Measurements from ENCODE around the gene NOL3. TPM values are rescaled to one million over a fixed set of nuclear protein-coding genes. Genes with fewer than 3 reads are reported as not detected.
A peak's percentile ranks its signal among the peaks of the same experiment; 100 is the strongest.

NOL3 gene
- total RNA-seq, 1 experiment from 2014 or later = 5.3 TPM

GRCh38 chr16:67162506-67163163 lies 7.7 kb upstream of the NOL3 start:
- Histone ChIP-seq H3K4me3 (ENCODE audit: insufficient read depth, low read depth, low read length) (peak overlapping the region; percentile 43; the same call in 1 of the 2 replicates), H3K27me3 (ENCODE audit: control insufficient read depth, insufficient read depth, low read length) (peaks cover 99% of the 10 kb centered on the region), H3K36me3 (replicated peaks; ENCODE audit: control insufficient read depth, insufficient read depth, low read length) (no peaks in the 10 kb centered on the region)
- peak; percentile 77 for DNase-seq

GRCh38 chr16:67163164-67163998 lies 7.0 kb upstream of the NOL3 start:
- H3K27me3 ChIP-seq (ENCODE audit: control insufficient read depth, insufficient read depth, low read length) = peaks cover 99% of the 10 kb centered on the region
- H3K4me3 ChIP-seq (ENCODE audit: insufficient read depth, low read depth, low read length) = peak overlapping the region; percentile 43
- peak; percentile 84 for DNase-seq
- no peaks in the 10 kb centered on the region for H3K36me3 ChIP-seq (replicated peaks; ENCODE audit: control insufficient read depth, insufficient read depth, low read length)

GRCh38 chr16:67163999-67164558 lies 6.3 kb upstream of the NOL3 start:
- H3K27me3 ChIP-seq (ENCODE audit: control insufficient read depth, insufficient read depth, low read length) = peaks cover 99% of the 10 kb centered on the region
- peak overlapping the region; percentile 43 for H3K4me3 ChIP-seq (ENCODE audit: insufficient read depth, low read depth, low read length)
- no peaks in the 10 kb centered on the region for H3K36me3 ChIP-seq (replicated peaks; ENCODE audit: control insufficient read depth, insufficient read depth, low read length)
- peak; percentile 76 for DNase-seq

GRCh38 chr16:67164599-67165061 lies 5.7 kb upstream of the NOL3 start, which contains the start of gene HSF4:
TSS of gene HSF4 (plus strand) at chr16:67164745. CDS start at chr16:67164812, 67 bp downstream.
- no peaks in the 10 kb centered on the region for H3K36me3 ChIP-seq (replicated peaks; ENCODE audit: control insufficient read depth, insufficient read depth, low read length)
- peak; percentile 90 for DNase-seq
- peak within 1 kb of the TSS; percentile 43 for H3K4me3 ChIP-seq (ENCODE audit: insufficient read depth, low read depth, low read length)
- H3K27me3 ChIP-seq (ENCODE audit: control insufficient read depth, insufficient read depth, low read length) = peaks cover 99% of the 10 kb centered on the region

GRCh38 chr16:67165121-67166078 lies 4.9 kb upstream of the NOL3 start:
- Histone ChIP-seq H3K27me3 (ENCODE audit: control insufficient read depth, insufficient read depth, low read length) (peaks cover 93% of the 10 kb centered on the region), H3K4me3 (ENCODE audit: insufficient read depth, low read depth, low read length) (peak overlapping the region; percentile 33), H3K36me3 (replicated peaks; ENCODE audit: control insufficient read depth, insufficient read depth, low read length) (no peaks in the 10 kb centered on the region)
- peak; percentile 81 for DNase-seq

GRCh38 chr16:67166110-67166547 lies 4.2 kb upstream of the NOL3 start:
- Histone ChIP-seq H3K27me3 (ENCODE audit: control insufficient read depth, insufficient read depth, low read length) (peaks cover 91% of the 10 kb centered on the region), H3K4me3 (ENCODE audit: insufficient read depth, low read depth, low read length) (no peak overlapping the region), H3K36me3 (replicated peaks; ENCODE audit: control insufficient read depth, insufficient read depth, low read length) (no peaks in the 10 kb centered on the region)
- DNase-seq = peak; percentile 63

GRCh38 chr16:67166598-67167168 lies 3.7 kb upstream of the NOL3 start:
- no peak for DNase-seq
- Histone ChIP-seq H3K27me3 (ENCODE audit: control insufficient read depth, insufficient read depth, low read length) (peaks cover 91% of the 10 kb centered on the region), H3K4me3 (ENCODE audit: insufficient read depth, low read depth, low read length) (no peak overlapping the region), H3K36me3 (replicated peaks; ENCODE audit: control insufficient read depth, insufficient read depth, low read length) (no peaks in the 10 kb centered on the region)

- Histone ChIP-seq H3K4me3 (ENCODE audit: insufficient read depth, low read depth, low read length) (no peak overlapping the region), H3K27me3 (ENCODE audit: control insufficient read depth, insufficient read depth, low read length) (peaks cover 90% of the 10 kb centered on the region), H3K36me3 (replicated peaks; ENCODE audit: control insufficient read depth, insufficient read depth, low read length) (no peaks in the 10 kb centered on the region)
- DNase-seq = no peak
Measured at GRCh38 chr16:67167588-67167987, 2.8 kb upstream of the NOL3 start.

- DNase-seq = no peak
- no peaks in the 10 kb centered on the region for H3K36me3 ChIP-seq (replicated peaks; ENCODE audit: control insufficient read depth, insufficient read depth, low read length)
- peaks cover 89% of the 10 kb centered on the region for H3K27me3 ChIP-seq (ENCODE audit: control insufficient read depth, insufficient read depth, low read length)
- H3K4me3 ChIP-seq (ENCODE audit: insufficient read depth, low read depth, low read length) = peak overlapping the region; percentile 44; the same call in 1 of the 2 replicates
Measured at GRCh38 chr16:67169011-67169451, 1.3 kb upstream of the NOL3 start.

- Histone ChIP-seq H3K27me3 (ENCODE audit: control insufficient read depth, insufficient read depth, low read length) (peaks cover 89% of the 10 kb centered on the region), H3K36me3 (replicated peaks; ENCODE audit: control insufficient read depth, insufficient read depth, low read length) (no peaks in the 10 kb centered on the region), H3K4me3 (ENCODE audit: insufficient read depth, low read depth, low read length) (peak overlapping the region; percentile 44)
- DNase-seq = peak; percentile 92
Measured at GRCh38 chr16:67169642-67170167, 633 bp upstream of the NOL3 start.

- Histone ChIP-seq H3K27me3 (ENCODE audit: control insufficient read depth, insufficient read depth, low read length) (peaks cover 87% of the 10 kb centered on the region), H3K4me3 (ENCODE audit: insufficient read depth, low read depth, low read length) (peak overlapping the region; percentile 44), H3K36me3 (replicated peaks; ENCODE audit: control insufficient read depth, insufficient read depth, low read length) (no peaks in the 10 kb centered on the region)
- no peak for DNase-seq
Measured at GRCh38 chr16:67170949-67171649, 761 bp downstream of the NOL3 start.

GRCh38 chr16:67173323-67173722 lies 3.0 kb downstream of the NOL3 start:
- DNase-seq = no peak
- H3K27me3 ChIP-seq (ENCODE audit: control insufficient read depth, insufficient read depth, low read length) = peaks cover 83% of the 10 kb centered on the region

More at GRCh38 chr16:67173323-67173722, 3.0 kb downstream of the NOL3 start:
- Histone ChIP-seq H3K36me3 (replicated peaks; ENCODE audit: control insufficient read depth, insufficient read depth, low read length) (no peaks in the 10 kb centered on the region), H3K4me3 (ENCODE audit: insufficient read depth, low read depth, low read length) (peak overlapping the region; percentile 44)
